Measurements from ENCODE around the gene TUBB4B.
"Not testable (repeated sequence)": the region's sequence is repeated elsewhere in the genome, so short reads cannot be mapped to it uniquely, and the experiment has no call there.

The TUBB4B gene

DNA sequence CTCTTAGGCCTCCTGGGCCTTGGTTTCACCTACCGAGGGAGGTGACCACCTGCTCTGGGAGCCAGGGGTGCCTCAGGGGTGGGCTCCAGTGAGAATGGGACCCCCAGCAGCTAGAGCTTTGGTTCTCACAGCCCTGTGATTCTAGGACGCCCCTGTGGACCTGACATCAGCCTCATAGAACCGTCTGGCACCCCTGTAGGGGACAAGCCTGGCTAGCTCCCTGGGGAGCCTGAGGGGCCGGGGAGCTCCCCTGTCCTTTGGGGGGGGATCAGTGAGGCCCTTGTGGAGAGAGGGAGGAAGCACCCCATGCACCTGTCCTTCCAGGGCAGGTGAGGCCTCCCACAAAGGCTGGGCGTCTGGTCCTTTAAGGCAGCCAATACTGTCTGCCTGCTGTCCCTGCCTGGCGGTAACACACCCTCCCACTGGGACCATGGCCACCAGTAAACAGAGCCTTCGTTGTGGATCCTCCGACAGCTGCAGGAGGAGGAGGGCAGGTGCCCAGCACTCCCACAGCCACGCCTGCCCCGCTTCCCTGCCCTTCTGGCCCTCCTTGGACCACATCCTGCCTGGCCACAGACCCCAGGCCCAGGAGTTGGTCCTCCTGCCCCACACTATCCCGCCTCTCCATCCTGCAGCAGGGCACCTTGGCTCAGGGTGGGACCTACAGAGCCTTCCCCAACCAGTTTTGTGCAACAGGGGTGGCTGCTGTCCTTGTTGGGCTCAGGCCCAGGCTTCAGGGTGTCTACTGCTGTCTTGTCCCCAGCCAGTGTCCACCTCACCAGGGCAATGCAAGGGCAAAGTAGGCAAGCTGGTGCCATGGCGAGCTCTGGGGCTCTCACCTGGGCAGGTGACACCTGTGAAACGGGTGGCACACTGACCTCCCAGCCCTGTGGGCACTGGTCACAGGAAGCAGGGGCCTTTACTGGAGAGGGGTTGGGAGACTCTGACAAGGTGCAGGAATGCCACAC lies 3.0 kb upstream of the TUBB4B start:
- DNase-seq, result peak; percentile 50

GRCh38 chr9:137239541-137240200 lies 1.4 kb upstream of the TUBB4B start:
- not testable (repeated sequence) for DNase-seq

DNA sequence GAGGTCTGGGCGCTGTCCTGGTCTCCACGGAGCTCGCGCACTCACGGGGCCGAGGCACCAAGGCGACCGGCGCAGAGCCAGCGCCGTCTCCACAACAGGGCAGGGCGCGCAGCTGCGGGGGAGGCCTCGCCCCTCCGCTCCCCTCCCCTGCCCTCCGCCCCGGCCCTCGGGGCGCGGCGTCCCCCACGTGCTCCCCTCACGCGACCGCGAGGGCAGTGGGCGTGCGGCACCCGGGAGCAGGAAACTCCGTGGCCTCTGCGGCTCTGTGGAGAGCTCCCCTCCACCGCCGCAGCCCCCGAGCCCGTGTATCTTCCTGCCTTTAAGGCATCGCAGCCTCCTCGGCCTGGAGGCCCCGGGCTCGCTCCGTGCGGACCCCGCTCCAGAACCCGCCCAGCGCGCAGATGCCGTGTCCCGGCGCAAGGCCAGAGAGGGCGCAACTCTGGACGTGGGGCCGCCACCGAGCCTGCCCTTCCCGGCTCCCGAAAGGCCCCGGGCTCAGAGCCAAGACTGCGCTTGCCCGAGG lies 708 bp upstream of the TUBB4B start:
- peak; percentile 43 for DNase-seq

DNA sequence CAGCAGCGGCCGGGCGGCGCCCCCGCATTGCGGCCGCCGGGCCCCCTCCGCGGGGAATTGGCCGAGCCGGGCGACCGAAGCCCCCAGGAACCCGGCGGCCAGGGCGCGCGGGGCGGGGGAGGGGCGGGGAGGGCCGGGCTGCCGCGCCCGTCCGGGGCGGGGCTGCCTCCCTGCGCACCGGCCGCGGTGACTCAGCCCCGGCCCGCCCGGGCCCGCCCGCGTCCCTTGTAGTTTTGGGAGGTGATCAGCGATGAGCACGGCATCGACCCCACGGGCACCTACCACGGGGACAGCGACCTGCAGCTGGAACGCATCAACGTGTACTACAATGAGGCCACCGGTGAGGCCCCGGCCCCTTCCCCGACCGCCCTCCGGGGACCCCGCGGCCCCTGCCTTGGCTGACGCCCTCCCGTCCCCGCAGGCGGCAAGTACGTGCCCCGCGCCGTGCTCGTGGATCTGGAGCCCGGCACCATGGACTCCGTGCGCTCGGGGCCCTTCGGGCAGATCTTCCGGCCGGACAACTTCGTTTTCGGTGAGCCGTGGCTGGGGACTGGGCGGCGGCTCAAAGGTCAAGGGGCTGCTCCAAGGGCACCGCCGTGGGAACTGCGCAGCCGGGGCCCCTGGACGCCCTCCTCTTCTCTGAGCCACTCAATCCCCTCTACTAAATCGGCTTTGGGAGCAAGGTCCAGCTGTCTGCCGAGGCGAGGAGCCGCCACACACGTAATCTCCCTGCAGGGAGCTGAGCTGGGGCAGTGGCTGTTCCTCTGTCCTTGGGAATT lies 592 bp downstream of the TUBB4B start:
- DNase-seq, result no peak

- no peak for DNase-seq
These were observed 1.4 kb downstream of the TUBB4B start for GRCh38 chr9:137242269-137243203.

- not testable (repeated sequence) for DNase-seq
These were observed 2.2 kb downstream of the TUBB4B start for GRCh38 chr9:137243266-137243625.

DNA sequence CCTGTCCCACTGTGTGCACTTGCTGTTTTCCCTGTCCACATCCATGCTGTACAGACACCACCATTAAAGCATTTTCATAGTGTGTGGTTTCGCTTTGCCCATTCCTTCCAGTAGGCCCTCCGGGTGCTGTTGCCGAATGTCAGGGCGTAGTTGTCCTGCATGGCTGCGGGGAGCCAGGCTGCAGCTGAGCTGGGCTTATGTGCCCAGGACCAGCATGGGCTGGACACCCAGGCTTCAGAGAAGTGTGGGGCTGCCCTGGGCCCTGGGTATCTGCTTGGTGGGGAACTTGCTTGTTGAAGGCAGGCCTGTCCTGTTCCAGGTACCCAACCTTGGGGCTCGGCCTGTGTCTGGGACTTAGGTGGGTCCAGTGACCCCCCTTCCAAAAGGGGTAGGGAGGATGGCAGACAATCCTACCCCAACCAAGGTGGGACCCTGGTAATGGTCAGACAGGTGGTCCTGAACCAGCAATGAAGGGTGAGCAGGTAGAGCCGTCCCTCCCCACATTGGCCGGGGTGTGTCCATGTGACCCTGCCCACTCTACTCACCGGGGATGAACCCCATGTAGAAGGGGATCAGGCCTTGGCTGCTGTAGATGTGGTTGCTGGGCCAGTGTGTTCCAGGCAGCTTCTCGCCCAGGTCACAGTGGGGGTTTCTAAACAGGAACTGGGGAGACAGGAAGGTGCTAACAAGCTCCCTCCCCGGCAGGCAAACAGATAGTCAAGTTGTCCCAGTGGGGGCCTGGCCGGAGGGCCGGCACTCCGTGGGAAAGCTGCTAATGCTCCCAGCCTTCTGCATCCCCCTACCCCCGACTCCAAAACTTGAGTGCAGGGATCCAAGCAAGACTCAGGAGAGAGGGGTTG lies 2.8 kb downstream of the TUBB4B start:
- no peak for DNase-seq

DNA sequence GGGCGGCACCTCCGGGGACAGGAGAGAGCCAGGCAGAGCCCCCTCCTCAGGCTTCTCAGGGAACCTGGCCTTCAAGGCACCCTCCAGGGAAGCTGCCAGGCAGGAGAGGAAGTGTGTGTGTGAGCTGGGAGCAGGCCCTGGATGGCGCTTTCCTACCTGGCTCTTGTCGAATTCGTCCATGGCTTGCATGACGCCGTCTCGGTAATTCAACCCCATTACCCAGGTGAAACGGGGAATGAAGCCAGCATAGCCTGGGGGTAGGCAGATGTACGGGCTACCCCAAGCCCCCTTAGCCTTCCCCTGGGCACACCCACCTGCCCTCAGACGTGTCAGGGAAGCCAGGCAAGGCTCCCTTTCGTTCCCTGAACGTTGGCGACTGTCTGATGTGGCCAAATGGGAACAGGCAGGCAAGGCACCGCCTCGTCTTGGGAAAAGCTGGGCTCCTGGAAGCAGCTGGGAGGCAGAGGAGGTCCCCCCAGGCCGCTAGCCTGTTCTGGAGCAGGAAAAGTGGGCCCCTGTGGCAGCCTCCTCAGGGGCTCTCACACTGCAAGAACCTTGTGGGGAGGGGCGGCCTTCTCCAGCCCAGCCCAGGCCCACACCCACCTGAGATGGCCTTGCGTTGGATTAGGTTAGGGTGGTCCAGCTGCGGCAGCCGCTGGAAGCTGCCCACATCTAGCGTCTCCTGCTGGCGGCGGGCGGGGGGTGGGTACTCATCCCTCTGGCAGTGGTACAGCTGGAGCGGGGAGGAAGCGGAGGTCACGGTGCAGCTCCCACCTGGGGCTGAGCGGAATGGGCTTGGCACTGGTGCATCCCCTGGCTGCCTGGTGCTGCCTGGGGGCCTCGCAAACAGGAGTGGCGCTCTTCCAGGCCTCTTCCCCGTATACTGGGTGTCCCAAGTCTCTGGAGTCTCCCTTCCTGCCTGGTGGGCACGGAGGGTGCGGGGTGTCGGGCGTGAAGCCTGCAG lies 3.7 kb downstream of the TUBB4B start:
- DNase-seq, result peak; percentile 41

- DNase-seq, result no peak
These were observed 4.6 kb downstream of the TUBB4B start for GRCh38 chr9:137245450-137246421.

- no peak for DNase-seq
These were observed 6.2 kb downstream of the TUBB4B start for GRCh38 chr9:137247135-137247915.

GRCh38 chr9:137247916-137248175 lies 6.8 kb downstream of the TUBB4B start:
- no peak for DNase-seq

- DNase-seq, result no peak
These were observed 9.5 kb downstream of the TUBB4B start for GRCh38 chr9:137250329-137251193.

DNA sequence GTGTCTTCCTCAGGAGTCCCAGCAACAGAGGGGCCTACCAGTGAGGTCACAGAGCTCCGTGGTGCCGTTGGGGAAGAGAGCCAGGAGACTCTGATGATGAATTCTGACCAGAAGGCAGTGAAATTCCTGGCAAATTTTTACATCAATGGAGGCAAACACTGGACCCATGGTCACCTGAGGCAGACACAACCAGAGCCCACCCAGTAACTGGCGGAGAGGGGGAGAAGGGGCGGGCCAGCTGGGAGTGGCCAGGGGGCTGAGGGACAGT lies 10.0 kb downstream of the TUBB4B start, which contains the start of gene STPG3:
Gene STPG3 (plus strand): TSS at position 93 of the 268 bp plus-strand sequence. CDS start 1 bp downstream, at position 94.
- no peak for DNase-seq

- DNase-seq, result no peak
These were observed 10.6 kb downstream of the TUBB4B start for GRCh38 chr9:137251490-137252268.

DNA sequence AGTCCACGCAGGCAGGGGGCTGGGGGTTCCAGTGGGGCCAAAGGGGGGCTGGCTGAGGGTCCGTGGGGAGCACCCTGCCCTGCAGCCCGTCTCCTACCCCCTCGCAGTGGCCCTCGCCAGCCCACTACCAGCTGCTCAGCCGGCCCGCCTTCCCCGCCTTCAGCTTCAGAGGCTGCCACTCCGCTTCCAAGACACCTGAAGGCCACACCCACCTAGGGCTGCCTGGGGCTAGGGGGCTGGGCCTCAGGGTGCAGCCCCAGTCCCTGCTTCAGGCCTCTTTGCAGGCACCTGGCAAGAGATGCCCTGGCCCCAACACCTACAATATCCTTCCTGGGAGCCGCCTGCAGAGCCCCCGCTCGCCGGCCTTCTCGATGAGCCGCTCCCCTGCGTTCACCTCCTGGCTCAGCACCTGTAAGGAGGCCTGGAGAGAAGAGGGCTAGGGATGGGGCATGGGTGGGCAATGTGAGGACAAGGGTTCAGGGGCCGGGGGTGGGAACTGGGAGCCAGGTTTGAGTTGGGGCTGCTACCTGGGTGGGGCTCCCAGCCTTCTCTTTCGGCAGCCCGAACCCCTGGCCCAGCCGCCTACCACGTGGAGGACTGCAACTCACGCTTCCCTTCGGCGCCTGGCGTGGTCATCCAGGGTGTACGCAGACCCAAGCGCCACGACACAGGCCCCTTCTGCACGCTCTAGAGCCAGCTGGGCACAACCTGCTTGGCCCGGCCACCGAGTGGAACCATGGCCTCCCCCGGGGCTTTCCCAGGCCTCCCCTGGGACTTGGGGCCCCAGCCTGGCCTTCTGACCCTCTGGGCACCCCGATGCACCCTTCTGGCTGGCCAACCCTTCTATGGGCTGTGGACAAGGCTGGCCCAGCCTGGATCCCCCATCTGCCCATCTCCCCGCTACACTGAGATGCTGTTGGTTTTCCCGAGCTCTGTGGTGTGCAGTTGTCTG lies 11.7 kb downstream of the TUBB4B start:
- peak; percentile 25 for DNase-seq
